Measurements from ENCODE around the gene TCF4. TPM values are rescaled to one million over a fixed set of nuclear protein-coding genes. Genes with fewer than 3 reads are reported as not detected.

TCF4 gene
- total RNA-seq, 2 donors from 2014 or later, result 31.6 to 34.0 TPM

DNA sequence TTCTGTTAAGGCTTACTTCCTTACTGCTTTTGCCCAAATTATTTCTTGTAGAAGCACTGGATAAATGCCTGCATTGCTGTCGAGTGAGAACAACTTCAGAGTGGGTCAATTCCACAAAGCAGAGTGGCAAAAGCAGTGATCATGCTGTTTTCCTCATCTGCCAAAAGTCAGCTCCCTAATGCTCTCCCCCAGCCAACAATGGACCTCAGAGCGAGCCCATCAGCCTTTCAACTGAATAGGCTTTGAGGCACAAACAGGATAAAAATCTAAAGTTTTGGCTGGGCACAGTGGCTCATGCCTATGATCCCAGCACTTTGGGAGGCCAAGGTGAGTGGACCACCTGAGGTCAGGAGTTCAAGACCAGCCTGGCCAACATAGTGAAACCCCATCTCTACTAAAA is 222.7 kb downstream of the TCF4 start:
- DNase-seq (no peak), ATAC-seq (no peak)
- no peaks in the 10 kb centered on the region for H3K36me3 ChIP-seq (replicated peaks in 1 of 2; ENCODE audit: insufficient read depth in 1 of 2, low read depth in 2 of 2)
- H3K27me3 ChIP-seq, result no peaks in the 10 kb centered on the region
- no peak overlapping the region for H3K27ac ChIP-seq
- H3K9me3 ChIP-seq, result no peaks in the 10 kb centered on the region
- WGBS, 2 donors, result 71 to 85% methylated on average over 2 of the region's 2 CpGs
- no peak overlapping the region for H3K4me3 ChIP-seq
- no peaks in the 10 kb centered on the region for H3K4me1 ChIP-seq
- intact Hi-C loops (cut with DNase I), result no loop called here
- TF ChIP-seq POLR2A (IDR thresholded peaks at IDR 0.05), result no peak
- TF ChIP-seq, protein P1, sequence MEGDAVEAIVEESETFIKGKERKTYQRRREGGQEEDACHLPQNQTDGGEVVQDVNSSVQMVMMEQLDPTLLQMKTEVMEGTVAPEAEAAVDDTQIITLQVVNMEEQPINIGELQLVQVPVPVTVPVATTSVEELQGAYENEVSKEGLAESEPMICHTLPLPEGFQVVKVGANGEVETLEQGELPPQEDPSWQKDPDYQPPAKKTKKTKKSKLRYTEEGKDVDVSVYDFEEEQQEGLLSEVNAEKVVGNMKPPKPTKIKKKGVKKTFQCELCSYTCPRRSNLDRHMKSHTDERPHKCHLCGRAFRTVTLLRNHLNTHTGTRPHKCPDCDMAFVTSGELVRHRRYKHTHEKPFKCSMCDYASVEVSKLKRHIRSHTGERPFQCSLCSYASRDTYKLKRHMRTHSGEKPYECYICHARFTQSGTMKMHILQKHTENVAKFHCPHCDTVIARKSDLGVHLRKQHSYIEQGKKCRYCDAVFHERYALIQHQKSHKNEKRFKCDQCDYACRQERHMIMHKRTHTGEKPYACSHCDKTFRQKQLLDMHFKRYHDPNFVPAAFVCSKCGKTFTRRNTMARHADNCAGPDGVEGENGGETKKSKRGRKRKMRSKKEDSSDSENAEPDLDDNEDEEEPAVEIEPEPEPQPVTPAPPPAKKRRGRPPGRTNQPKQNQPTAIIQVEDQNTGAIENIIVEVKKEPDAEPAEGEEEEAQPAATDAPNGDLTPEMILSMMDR (IDR thresholded peaks at IDR 0.05), result no peak

DNA sequence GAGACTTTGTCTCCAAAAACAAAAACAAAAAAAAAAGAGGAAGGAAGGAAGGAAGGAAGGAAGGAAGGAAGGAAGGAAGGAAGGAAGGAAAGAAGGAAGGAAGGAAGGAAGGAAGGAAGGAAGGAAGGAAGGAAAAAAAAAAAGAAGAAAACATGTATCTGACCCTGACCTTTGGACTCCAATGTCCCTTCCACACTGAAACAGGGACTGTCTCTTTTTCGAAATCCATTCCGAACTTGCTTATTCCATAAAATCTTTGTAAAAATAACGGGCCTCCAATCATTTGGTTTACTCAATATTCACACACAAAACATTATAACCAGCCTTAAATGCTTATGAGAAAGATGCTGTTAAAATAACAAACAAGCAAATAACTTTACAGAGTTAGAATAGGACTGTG is 225.7 kb downstream of the TCF4 start:
- WGBS, 2 donors, result 94% methylated on average over 3 of the region's 3 CpGs
- Histone ChIP-seq H3K27ac (no peak overlapping the region), H3K27me3 (no peaks in the 10 kb centered on the region), H3K9me3 (no peaks in the 10 kb centered on the region), H3K36me3 (replicated peaks in 1 of 2; ENCODE audit: insufficient read depth in 1 of 2, low read depth in 2 of 2) (no peaks in the 10 kb centered on the region), H3K4me1 (no peaks in the 10 kb centered on the region), H3K4me3 (no peak overlapping the region)
- DNase-seq, result no peak
- no peak for ATAC-seq
- intact Hi-C loops (cut with DNase I), result no loop called here
- TF ChIP-seq, protein P1 (IDR thresholded peaks at IDR 0.05), result no peak
- no peak for TF ChIP-seq POLR2A (IDR thresholded peaks at IDR 0.05)

DNA sequence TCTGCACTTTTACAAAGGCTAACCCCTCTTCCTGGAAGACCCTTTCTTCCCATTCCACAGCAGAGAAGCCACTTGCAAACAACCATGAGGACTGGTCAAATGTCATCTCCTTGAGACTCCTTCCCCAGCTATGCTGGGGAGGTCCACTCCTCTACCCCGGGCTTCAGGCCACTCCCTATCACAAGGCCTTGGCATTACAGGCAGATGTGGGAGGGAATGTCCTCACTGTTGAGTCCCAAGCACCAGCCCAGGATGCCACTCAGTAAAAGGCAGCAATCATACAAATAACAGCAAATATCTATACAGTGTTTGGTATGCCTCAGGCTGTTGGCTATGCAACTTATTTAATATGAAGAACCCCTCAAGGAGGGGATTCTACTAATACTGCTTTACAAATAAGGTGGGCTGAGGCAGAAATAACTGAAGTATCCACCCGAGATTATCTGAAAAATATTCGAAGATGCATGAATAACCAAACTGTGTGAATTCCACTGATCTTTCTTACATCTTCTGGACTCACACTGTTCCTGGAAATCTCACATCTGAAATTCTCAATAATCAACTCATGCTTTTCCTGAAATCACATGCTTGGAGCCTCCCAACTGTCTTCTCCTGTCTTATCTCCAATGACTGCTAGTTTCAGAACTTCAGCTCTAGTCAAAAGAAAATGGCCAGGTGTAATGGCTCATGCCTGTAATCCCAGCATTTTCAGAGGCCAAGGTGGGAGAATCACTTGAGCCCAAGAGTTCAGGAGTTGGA is 226.3 kb downstream of the TCF4 start:
- 85 to 91% methylated on average over 3 of the region's 3 CpGs for WGBS, 2 donors
- H3K4me1 ChIP-seq, result no peaks in the 10 kb centered on the region
- DNase-seq, result no peak
- no peak for TF ChIP-seq POLR2A (IDR thresholded peaks at IDR 0.05)
- TF ChIP-seq, protein P1 (IDR thresholded peaks at IDR 0.05), result no peak
- ATAC-seq, result no peak
- H3K36me3 ChIP-seq (replicated peaks in 1 of 2; ENCODE audit: insufficient read depth in 1 of 2, low read depth in 2 of 2), result no peaks in the 10 kb centered on the region
- H3K27me3 ChIP-seq, result no peaks in the 10 kb centered on the region
- H3K4me3 ChIP-seq, result no peak overlapping the region
- no peak overlapping the region for H3K27ac ChIP-seq
- H3K9me3 ChIP-seq, result no peaks in the 10 kb centered on the region
- intact Hi-C loops (cut with DNase I), result no loop called here

DNA sequence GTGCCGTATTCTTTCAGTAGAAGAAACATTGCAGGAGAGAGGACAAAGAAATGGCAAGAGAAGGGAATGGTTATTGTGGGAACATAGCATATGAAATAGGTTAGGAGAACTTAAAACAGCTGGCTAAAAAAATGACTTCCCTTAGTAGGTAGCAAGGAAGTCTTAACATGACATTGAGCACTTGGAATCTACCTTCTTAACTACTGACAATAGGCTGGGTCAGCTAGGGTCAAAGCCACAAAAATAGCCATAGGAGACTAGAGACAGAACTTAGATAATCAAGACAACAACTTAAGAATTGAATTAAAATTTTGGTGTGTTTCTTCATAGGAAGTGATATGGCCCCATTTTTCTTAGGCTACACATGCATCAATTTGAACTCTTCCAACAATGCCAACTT is 227.9 kb downstream of the TCF4 start:
- no peaks in the 10 kb centered on the region for H3K27me3 ChIP-seq
- H3K4me1 ChIP-seq, result no peaks in the 10 kb centered on the region
- no peaks in the 10 kb centered on the region for H3K36me3 ChIP-seq (replicated peaks in 1 of 2; ENCODE audit: insufficient read depth in 1 of 2, low read depth in 2 of 2)
- no peak for ATAC-seq
- WGBS, 2 donors, result 92 to 96% methylated on average over 1 of the region's 1 CpG
- no peak overlapping the region for H3K4me3 ChIP-seq
- H3K9me3 ChIP-seq, result no peaks in the 10 kb centered on the region
- H3K27ac ChIP-seq, result no peak overlapping the region
- no peak for DNase-seq
- TF ChIP-seq, protein P1 (IDR thresholded peaks at IDR 0.05), result no peak
- no peak for TF ChIP-seq POLR2A (IDR thresholded peaks at IDR 0.05)
- intact Hi-C loops (cut with DNase I), result no loop called here

DNA sequence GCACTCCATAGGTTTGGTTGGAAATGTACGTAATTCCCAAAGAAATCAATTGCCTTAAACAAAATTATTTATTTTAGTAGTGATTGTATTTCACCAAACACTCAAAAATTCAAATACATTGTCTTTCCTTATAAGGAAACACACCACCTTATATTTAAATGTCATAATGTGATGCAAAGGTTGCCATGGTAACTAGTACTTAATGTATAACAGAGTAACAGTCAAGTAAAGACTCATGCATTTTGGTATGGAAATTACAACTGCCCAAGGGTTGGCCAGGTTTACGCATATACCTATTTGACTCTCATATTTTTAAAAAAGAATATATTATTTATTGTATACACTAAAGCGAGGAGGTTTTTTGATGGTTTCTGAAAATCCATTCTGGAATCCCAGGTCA is 231.2 kb downstream of the TCF4 start:
- ATAC-seq, result no peak
- intact Hi-C loops (cut with DNase I), result no loop called here
- Histone ChIP-seq H3K27ac (no peak overlapping the region), H3K36me3 (replicated peaks in 1 of 2; ENCODE audit: insufficient read depth in 1 of 2, low read depth in 2 of 2) (no peaks in the 10 kb centered on the region), H3K4me1 (no peaks in the 10 kb centered on the region), H3K9me3 (no peaks in the 10 kb centered on the region), H3K4me3 (no peak overlapping the region), H3K27me3 (no peaks in the 10 kb centered on the region)
- DNase-seq, result no peak
- WGBS, 2 donors, result 96 to 98% methylated on average over 3 of the region's 3 CpGs
- no peak for TF ChIP-seq POLR2A (IDR thresholded peaks at IDR 0.05)
- TF ChIP-seq, protein P1 (IDR thresholded peaks at IDR 0.05), result no peak
